ENCODE measurements around the gene AXIN1. TPM values are rescaled to one million over a fixed set of nuclear protein-coding genes. Genes with fewer than 3 reads are reported as not detected.
A peak's percentile ranks its signal among the peaks of the same experiment; 100 is the strongest.

Gene AXIN1
- total RNA-seq, 1 donor from 2014 or later: 29.1 TPM

- Mint-ChIP-seq H3K4me3 (ENCODE audit: low read depth) (no peak overlapping the region), H3K27me3 (ENCODE audit: low read depth) (no peaks in the 10 kb centered on the region), H3K36me3 (ENCODE audit: low read depth) (peaks cover 22% of the 10 kb centered on the region), H3K27ac (no peak overlapping the region), H3K9me3 (no peaks in the 10 kb centered on the region), H3K4me1 (ENCODE audit: low read depth) (peaks cover 48% of the 10 kb centered on the region)
- DNase-seq (ENCODE audit: low spot score): no peak
- intact Hi-C loops (cut with micrococcal nuclease): no loop called here
These were observed 29.9 kb downstream of the AXIN1 start for GRCh38 chr16:322476-323143.

- Mint-ChIP-seq H3K36me3 (ENCODE audit: low read depth) (peaks cover 23% of the 10 kb centered on the region), H3K4me3 (ENCODE audit: low read depth) (no peak overlapping the region), H3K27ac (no peak overlapping the region), H3K9me3 (no peaks in the 10 kb centered on the region), H3K4me1 (ENCODE audit: low read depth) (peaks cover 49% of the 10 kb centered on the region), H3K27me3 (ENCODE audit: low read depth) (no peaks in the 10 kb centered on the region)
- no peak for DNase-seq (ENCODE audit: low spot score)
- intact Hi-C loops (cut with micrococcal nuclease): no loop called here
These were observed 31.0 kb downstream of the AXIN1 start for GRCh38 chr16:321532-321931.

GRCh38 chr16:320206-320605 lies 32.3 kb downstream of the AXIN1 start:
- Mint-ChIP-seq H3K36me3 (ENCODE audit: low read depth) (peaks cover 23% of the 10 kb centered on the region), H3K27me3 (ENCODE audit: low read depth) (no peaks in the 10 kb centered on the region), H3K4me1 (ENCODE audit: low read depth) (peaks cover 44% of the 10 kb centered on the region), H3K9me3 (no peaks in the 10 kb centered on the region), H3K4me3 (ENCODE audit: low read depth) (no peak overlapping the region), H3K27ac (peak overlapping the region; percentile 21)
- intact Hi-C loops (cut with micrococcal nuclease): no loop called here
- no peak for DNase-seq (ENCODE audit: low spot score)

- no peak for DNase-seq (ENCODE audit: low spot score)
- intact Hi-C loops (cut with micrococcal nuclease): no loop called here
- Mint-ChIP-seq H3K4me3 (ENCODE audit: low read depth) (no peak overlapping the region), H3K4me1 (ENCODE audit: low read depth) (peaks cover 34% of the 10 kb centered on the region), H3K27ac (no peak overlapping the region), H3K27me3 (ENCODE audit: low read depth) (no peaks in the 10 kb centered on the region), H3K9me3 (no peaks in the 10 kb centered on the region), H3K36me3 (ENCODE audit: low read depth) (peaks cover 23% of the 10 kb centered on the region)
These were observed 33.9 kb downstream of the AXIN1 start for GRCh38 chr16:318628-319027.

GRCh38 chr16:317583-317982 lies 34.9 kb downstream of the AXIN1 start:
- no peak overlapping the region for H3K27ac Mint-ChIP-seq
- H3K4me1 Mint-ChIP-seq (ENCODE audit: low read depth): peaks cover 34% of the 10 kb centered on the region
- H3K27me3 Mint-ChIP-seq (ENCODE audit: low read depth): no peaks in the 10 kb centered on the region
- DNase-seq (ENCODE audit: low spot score): no peak
- H3K36me3 Mint-ChIP-seq (ENCODE audit: low read depth): peaks cover 26% of the 10 kb centered on the region
- H3K9me3 Mint-ChIP-seq: no peaks in the 10 kb centered on the region
- intact Hi-C loops (cut with micrococcal nuclease): no loop called here
- no peak overlapping the region for H3K4me3 Mint-ChIP-seq (ENCODE audit: low read depth)

GRCh38 chr16:316741-317464 lies 35.6 kb downstream of the AXIN1 start:
- H3K9me3 Mint-ChIP-seq: no peaks in the 10 kb centered on the region
- H3K27me3 Mint-ChIP-seq (ENCODE audit: low read depth): no peaks in the 10 kb centered on the region
- H3K27ac Mint-ChIP-seq: no peak overlapping the region
- H3K36me3 Mint-ChIP-seq (ENCODE audit: low read depth): peaks cover 31% of the 10 kb centered on the region
- no peak overlapping the region for H3K4me3 Mint-ChIP-seq (ENCODE audit: low read depth)
- peaks cover 34% of the 10 kb centered on the region for H3K4me1 Mint-ChIP-seq (ENCODE audit: low read depth)
- intact Hi-C loops (cut with micrococcal nuclease): no loop called here
- no peak for DNase-seq (ENCODE audit: low spot score)

- H3K36me3 Mint-ChIP-seq (ENCODE audit: low read depth): peaks cover 30% of the 10 kb centered on the region
- H3K27me3 Mint-ChIP-seq (ENCODE audit: low read depth): no peaks in the 10 kb centered on the region
- H3K4me1 Mint-ChIP-seq (ENCODE audit: low read depth): peaks cover 29% of the 10 kb centered on the region
- intact Hi-C loops (cut with micrococcal nuclease): no loop called here
- H3K27ac Mint-ChIP-seq: no peak overlapping the region
- H3K9me3 Mint-ChIP-seq: no peaks in the 10 kb centered on the region
- H3K4me3 Mint-ChIP-seq (ENCODE audit: low read depth): no peak overlapping the region
- DNase-seq (ENCODE audit: low spot score): no peak
These were observed 37.7 kb downstream of the AXIN1 start for GRCh38 chr16:314795-315299.

- intact Hi-C loops (cut with micrococcal nuclease): no loop called here
- Mint-ChIP-seq H3K27ac (no peak overlapping the region), H3K27me3 (ENCODE audit: low read depth) (no peaks in the 10 kb centered on the region), H3K4me3 (ENCODE audit: low read depth) (no peak overlapping the region), H3K9me3 (no peaks in the 10 kb centered on the region), H3K4me1 (ENCODE audit: low read depth) (peaks cover 27% of the 10 kb centered on the region), H3K36me3 (ENCODE audit: low read depth) (peaks cover 27% of the 10 kb centered on the region)
- no peak for DNase-seq (ENCODE audit: low spot score)
These were observed 38.2 kb downstream of the AXIN1 start for GRCh38 chr16:314351-314750.

GRCh38 chr16:311725-312124 lies 40.8 kb downstream of the AXIN1 start:
- Mint-ChIP-seq H3K4me1 (ENCODE audit: low read depth) (peaks cover 8% of the 10 kb centered on the region), H3K27me3 (ENCODE audit: low read depth) (no peaks in the 10 kb centered on the region), H3K36me3 (ENCODE audit: low read depth) (peaks cover 14% of the 10 kb centered on the region), H3K9me3 (no peaks in the 10 kb centered on the region), H3K27ac (no peak overlapping the region), H3K4me3 (ENCODE audit: low read depth) (no peak overlapping the region)
- intact Hi-C loops (cut with micrococcal nuclease): no loop called here
- DNase-seq (ENCODE audit: low spot score): no peak

GRCh38 chr16:309476-309875 lies 43.0 kb downstream of the AXIN1 start:
- Mint-ChIP-seq H3K9me3 (no peaks in the 10 kb centered on the region), H3K27me3 (ENCODE audit: low read depth) (no peaks in the 10 kb centered on the region), H3K36me3 (ENCODE audit: low read depth) (peaks cover 19% of the 10 kb centered on the region), H3K4me3 (ENCODE audit: low read depth) (no peak overlapping the region), H3K4me1 (ENCODE audit: low read depth) (peaks cover 3% of the 10 kb centered on the region), H3K27ac (no peak overlapping the region)
- no peak for DNase-seq (ENCODE audit: low spot score)
- intact Hi-C loops (cut with micrococcal nuclease): no loop called here

- Mint-ChIP-seq H3K36me3 (ENCODE audit: low read depth) (peaks cover 26% of the 10 kb centered on the region), H3K4me1 (ENCODE audit: low read depth) (peaks cover 3% of the 10 kb centered on the region), H3K27ac (no peak overlapping the region), H3K27me3 (ENCODE audit: low read depth) (no peaks in the 10 kb centered on the region), H3K9me3 (no peaks in the 10 kb centered on the region), H3K4me3 (ENCODE audit: low read depth) (no peak overlapping the region)
- intact Hi-C loops (cut with micrococcal nuclease): no loop called here
- no peak for DNase-seq (ENCODE audit: low spot score)
These were observed 44.7 kb downstream of the AXIN1 start for GRCh38 chr16:307691-308312.

- H3K36me3 Mint-ChIP-seq (ENCODE audit: low read depth): peaks cover 23% of the 10 kb centered on the region
- DNase-seq (ENCODE audit: low spot score): no peak
- no peaks in the 10 kb centered on the region for H3K9me3 Mint-ChIP-seq
- no peak overlapping the region for H3K4me3 Mint-ChIP-seq (ENCODE audit: low read depth)
- H3K27me3 Mint-ChIP-seq (ENCODE audit: low read depth): no peaks in the 10 kb centered on the region
- H3K27ac Mint-ChIP-seq: no peak overlapping the region
- intact Hi-C loops (cut with micrococcal nuclease): no loop called here
- H3K4me1 Mint-ChIP-seq (ENCODE audit: low read depth): peaks cover 3% of the 10 kb centered on the region
These were observed 45.6 kb downstream of the AXIN1 start for GRCh38 chr16:306911-307370.

Data from activated T-helper 2 cell treated with anti-CD3 and anti-CD28 coated beads, Interferon-gamma antibody, Interleukin-2, Interleukin-4, amounts not matched to agents 10 μg/mL and 5 μg/mL and 100 μg/mL, durations not matched to agents 14 hours and 24 hours and 36 hours (primary cell).